Suprapubic skin (tissue), 4 donors: Measurements from ENCODE around the gene SMC4.

ENCODE experiments used
- EP300 ChIP-seq: sonication (generic); formaldehyde crosslinking; IDR thresholded peaks from one replicate; pipeline ENCODE4 v1.6.1; 2017; ENCODE audit warnings: antibody characterized with exemption
- POLR2A ChIP-seq, 2 donors: fragments of 450-650 bp; IDR thresholded peaks; one replicate each; pipeline ENCODE4 v1.6.1; 2017; ENCODE audit warnings: antibody characterized with exemption in 2 of 2, mild to moderate bottlenecking in 2 of 2, moderate library complexity in 2 of 2
- POLR2AphosphoS5 ChIP-seq, 3 donors: sonication (generic); formaldehyde crosslinking; IDR thresholded peaks; one replicate each; pipeline ENCODE4 v1.6.1; 2017; ENCODE audit warnings: antibody characterized with exemption in 3 of 3
- TF ChIP-seq, protein P1 (sequence below), 2 donors: fragments of 200-600 bp in 1 of 2; fragments of 450-650 bp in 1 of 2; sonication (generic) in 1 of 2; IDR thresholded peaks; one replicate each; pipeline ENCODE4 v1.5.1; 2016 to 2019; ENCODE audit warnings: antibody characterized with exemption in 2 of 2, mild to moderate bottlenecking in 1 of 2, moderate library complexity in 1 of 2

DNA sequence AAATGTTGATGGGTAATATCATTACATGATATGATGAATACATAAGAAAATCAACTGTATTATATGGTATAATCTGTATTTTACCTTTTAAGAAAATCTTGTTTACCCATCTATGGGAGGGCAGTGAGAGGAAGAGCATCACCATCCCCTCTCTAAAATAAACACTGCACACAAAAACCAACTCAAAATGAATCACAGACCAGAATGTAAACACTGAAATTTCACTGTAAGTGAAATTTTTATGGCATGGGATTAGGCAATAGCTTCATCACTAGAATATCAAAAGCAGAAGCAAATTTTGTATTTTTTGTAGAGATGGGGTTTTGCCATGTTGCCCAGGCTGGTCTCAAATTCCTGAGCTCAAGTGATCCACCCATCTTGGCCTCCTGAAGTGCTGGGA lies 26.7 kb upstream of the SMC4 start:
- TF ChIP-seq, protein P1, sequence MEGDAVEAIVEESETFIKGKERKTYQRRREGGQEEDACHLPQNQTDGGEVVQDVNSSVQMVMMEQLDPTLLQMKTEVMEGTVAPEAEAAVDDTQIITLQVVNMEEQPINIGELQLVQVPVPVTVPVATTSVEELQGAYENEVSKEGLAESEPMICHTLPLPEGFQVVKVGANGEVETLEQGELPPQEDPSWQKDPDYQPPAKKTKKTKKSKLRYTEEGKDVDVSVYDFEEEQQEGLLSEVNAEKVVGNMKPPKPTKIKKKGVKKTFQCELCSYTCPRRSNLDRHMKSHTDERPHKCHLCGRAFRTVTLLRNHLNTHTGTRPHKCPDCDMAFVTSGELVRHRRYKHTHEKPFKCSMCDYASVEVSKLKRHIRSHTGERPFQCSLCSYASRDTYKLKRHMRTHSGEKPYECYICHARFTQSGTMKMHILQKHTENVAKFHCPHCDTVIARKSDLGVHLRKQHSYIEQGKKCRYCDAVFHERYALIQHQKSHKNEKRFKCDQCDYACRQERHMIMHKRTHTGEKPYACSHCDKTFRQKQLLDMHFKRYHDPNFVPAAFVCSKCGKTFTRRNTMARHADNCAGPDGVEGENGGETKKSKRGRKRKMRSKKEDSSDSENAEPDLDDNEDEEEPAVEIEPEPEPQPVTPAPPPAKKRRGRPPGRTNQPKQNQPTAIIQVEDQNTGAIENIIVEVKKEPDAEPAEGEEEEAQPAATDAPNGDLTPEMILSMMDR (IDR thresholded peaks at IDR 0.05): no peak
- TF ChIP-seq POLR2A (IDR thresholded peaks at IDR 0.05): no peak
- TF ChIP-seq EP300: no peak
- TF ChIP-seq POLR2AphosphoS5 (IDR thresholded peaks at IDR 0.05): no peak
